ENCODE data around the gene S100A3.
"Not testable (repeated sequence)": the region's sequence is repeated elsewhere in the genome, so short reads cannot be mapped to it uniquely, and the experiment has no call there.

Gene S100A3

GRCh38 chr1:153548722-153549688 lies at the start of gene S100A3:
Gene S100A3, minus strand, starts transcription at chr1:153549258. Its CDS starts 773 bp downstream, at chr1:153548485.
- peak; percentile 93 for DNase-seq

DNA sequence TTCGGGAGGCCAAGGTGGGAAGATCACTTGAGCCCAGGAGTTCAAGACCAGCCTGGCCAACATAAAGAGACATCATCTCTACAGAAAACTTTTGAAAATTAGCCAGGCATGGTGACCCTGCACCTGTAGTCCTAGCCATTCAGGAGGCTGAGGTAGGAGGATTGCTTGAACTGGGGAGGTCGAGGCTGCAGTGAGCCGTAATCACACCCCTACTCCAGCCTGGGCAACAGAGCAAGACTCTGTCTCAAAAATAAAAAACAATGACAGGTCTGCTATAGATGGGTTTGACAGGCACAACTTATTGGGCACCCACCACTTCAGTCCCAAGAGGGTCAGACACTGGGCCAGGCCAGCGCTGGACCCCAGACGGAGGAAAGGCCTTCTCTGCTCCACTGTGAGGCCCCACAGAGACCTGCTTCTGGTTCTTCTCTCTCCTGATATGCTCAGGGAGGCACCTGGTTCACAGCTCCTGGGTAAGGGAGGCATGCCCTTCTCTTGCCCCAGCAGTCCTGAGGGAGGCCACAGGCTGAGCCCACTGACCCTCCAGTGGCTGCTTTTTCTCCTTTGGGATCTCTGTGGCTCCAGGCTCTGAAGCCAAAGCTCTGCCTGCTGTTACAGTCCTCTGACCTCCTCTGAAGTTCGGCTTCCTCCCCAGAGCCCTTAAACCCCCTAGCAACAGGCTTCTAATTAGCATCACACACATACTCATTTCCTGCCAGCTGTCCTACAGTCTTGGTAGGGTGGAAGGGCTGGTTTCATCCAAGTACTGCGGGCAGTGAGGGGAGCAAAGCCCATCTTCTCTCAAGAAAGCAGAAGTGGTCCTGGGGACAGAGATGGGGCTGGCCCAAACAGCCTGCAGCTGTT lies 49.5 kb upstream of the S100A3 start:
- peak; percentile 88 for DNase-seq

DNA sequence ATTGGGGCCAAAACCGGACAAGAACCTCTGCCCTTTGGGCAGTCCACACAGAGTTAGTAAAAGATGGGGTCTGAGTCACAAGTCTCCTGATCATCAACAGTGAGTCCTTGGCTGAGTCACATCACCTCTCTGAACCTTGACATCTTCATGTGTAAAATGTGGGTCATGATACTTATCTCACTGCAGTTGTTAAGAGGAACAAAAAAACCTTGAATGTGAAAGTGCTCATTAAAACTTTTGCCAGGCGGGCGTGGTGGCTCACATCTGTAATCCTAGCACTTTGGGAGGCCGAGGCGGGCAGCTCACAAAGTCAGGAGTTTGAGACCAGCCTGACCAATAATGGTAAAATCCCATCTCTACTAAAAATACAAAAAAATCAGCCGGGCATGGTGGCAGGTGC lies 48.1 kb upstream of the S100A3 start:
- DNase-seq, result peak; percentile 96

- no peak for DNase-seq
Measured at GRCh38 chr1:153592748-153593147, 43.7 kb upstream of the S100A3 start.

DNA sequence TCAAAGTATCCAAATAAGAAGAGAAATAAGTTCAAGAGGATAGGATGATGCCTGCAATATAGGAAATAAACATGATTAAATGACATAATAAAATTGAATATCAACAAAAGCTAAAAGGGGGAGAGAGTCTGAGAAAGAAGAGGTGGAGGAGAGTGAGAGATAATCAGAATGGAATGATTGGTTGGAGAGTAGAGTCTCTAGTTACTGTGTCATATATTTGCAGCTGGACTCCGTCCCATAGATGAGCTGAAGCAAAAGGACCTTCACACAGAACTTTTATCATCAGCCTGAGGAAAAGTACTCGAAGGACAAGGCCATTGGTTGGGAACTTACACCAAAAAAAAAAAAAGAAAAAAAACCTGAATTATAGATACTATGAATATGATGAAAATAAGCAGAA lies 39.4 kb upstream of the S100A3 start:
- no peak for DNase-seq

DNA sequence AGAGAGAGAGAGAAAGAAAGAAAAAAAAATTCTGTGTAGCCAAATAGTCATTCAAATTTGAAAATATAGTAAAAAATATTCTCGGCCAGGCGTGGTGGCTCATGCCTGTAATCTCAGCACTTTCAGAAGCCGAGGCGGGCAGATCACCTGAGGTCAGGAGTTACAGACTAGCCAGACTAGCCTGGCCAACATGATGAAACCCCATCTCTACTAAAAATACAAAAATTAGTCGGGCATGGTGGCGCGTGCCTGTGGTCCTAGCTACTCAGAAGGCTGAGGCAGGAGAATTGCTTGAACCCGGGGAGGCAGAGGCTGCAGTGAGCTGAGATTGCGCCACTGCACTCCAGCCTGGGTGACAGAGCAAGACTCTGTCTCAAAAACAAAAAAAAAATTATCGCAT lies 39.0 kb upstream of the S100A3 start:
- DNase-seq, result not testable (repeated sequence)

DNA sequence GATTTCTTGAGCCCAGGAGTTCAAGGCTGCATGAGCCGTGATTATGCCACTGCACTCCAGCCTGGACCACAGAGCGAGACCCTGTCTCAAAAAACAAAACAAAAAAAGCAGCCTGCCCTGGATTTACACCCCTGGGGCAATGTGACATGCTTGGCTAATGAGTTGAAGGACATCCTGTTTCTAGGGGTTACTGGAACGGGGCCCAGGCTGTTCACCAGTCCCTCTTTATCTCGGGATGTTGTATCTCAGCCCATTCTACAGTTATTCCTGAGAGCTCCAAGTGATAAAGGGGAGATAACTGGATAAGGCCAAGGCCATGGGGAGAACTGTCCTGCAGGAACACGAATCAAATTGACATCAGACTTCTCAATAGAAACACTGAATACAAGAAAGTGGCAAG lies 38.3 kb upstream of the S100A3 start:
- no peak for DNase-seq

- no peak for DNase-seq
Measured at GRCh38 chr1:153586347-153586746, 37.3 kb upstream of the S100A3 start.

- DNase-seq, result no peak
Measured at GRCh38 chr1:153585006-153585405, 35.9 kb upstream of the S100A3 start.

DNA sequence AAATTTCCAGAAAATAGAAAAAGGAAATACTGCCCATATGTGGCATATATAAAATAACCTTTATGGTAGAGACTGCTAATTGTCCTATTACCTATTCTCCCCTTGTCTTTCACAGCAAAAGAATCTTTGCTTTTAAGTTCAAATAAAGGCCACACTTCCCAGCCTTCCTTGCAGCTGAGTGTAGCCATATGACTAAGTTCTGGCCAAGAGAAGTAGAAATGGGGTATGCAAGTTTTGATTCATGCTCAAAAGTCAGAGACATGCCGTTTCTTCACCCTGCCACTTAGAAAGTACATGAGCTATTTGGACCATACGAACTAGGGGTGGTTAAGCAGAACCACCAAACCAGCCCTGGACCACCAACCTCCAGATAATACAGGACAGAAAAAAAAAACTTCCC lies 34.9 kb upstream of the S100A3 start:
- no peak for DNase-seq

- not testable (repeated sequence) for DNase-seq
Measured at GRCh38 chr1:153583514-153583913, 34.5 kb upstream of the S100A3 start.

DNA sequence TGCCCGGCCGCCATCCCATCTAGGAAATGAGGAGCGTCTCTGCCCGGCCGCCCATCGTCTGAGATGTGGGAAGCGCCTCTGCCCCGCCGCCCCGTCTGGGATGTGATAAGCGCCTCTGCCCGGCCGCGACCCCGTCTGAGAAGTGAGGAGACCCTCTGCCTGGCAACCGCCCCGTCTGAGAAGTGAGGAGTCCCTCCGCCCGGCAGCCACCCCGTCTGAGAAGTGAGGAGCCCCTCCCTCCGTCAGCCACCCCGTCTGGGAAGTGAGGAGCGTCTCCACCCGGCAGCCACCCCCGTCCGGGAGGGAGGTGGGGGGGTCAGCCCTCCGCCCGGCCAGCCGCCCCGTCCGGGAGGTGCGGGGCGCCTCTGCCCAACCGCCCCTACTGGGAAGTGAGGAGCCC lies 33.8 kb upstream of the S100A3 start:
- not testable (repeated sequence) for DNase-seq

DNA sequence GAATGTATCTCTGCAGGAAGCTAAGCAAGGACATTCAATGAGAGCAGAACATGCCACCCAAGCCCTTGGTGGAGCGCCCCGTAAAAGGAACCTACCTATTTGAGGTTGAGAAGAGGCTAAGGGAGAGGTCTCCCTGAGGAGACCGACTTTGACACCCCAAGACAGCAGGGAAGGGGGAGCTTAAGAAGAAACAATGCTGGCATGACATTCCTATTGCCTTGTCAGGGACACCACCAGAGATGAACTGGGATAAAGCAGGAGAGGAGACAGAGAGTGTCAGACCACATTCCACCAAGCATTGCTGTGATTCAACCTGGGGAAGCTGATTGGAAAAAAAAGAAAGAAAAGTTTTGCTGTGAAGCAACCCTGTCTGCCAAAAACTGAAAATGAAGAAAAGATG lies 29.9 kb upstream of the S100A3 start:
- no peak for DNase-seq

DNA sequence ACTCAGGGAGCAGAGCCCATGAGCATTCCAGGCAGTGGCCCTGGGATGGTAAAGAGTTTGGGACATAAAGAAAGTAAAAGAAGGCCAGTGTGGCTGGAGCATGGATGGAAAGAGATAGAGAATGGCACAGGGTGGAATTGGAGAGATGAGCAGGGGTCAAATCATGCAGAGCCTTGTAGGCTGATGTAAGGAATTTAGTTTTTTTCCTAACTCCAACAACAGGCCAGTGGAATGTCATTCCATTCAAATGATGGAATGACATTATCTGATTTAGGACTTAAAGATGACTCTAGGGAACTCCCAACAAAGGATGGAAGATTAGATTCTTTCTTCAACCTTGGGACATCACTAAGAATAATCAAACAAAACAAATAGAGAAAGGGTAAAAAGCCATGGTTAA lies 29.4 kb upstream of the S100A3 start:
- peak; percentile 30 for DNase-seq

GRCh38 chr1:153577624-153578051 lies 28.6 kb upstream of the S100A3 start:
- DNase-seq, result no peak

DNA sequence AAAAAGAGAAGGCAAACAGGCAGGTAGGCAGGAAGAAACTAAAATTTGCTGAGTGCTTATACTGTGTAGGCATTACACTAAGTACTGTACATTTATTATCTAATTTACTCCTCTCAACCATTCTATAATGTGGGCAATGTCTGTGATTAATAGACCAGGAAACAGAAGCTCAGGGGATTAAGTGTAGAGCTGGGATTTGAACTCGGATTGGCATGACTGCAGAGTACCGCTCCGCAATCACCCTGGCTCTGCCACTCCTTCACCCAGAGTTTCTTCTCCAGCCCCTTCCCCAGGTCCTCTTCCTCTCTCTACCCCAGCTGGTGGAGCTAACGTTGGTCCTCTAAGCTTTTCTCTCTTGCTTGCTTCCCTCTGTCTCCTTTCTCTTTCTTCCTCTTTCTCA lies 28.1 kb upstream of the S100A3 start:
- no peak for DNase-seq

GRCh38 chr1:153575497-153575896 lies 26.4 kb upstream of the S100A3 start:
- not testable (repeated sequence) for DNase-seq

GRCh38 chr1:153575081-153575491 lies 26.0 kb upstream of the S100A3 start:
- not testable (repeated sequence) for DNase-seq

DNA sequence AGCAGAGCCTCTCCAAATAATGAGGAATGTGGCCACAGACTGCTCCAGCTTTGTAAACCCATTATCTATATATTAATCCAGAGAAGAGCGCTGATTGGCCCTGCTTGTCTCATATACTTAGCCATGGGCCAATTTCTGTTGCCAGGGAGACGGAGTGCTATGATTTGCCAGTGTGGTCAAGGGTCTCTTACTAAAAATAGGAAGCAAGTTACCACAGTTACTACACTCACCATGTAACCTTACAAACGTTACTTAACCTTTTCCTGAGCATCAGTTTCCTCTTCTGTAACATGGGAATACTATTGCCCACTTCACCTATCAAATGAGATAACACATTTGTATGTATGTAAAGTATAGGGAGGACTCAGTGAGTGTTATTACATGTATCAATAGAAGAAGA lies 24.3 kb upstream of the S100A3 start:
- no peak for DNase-seq

DNA sequence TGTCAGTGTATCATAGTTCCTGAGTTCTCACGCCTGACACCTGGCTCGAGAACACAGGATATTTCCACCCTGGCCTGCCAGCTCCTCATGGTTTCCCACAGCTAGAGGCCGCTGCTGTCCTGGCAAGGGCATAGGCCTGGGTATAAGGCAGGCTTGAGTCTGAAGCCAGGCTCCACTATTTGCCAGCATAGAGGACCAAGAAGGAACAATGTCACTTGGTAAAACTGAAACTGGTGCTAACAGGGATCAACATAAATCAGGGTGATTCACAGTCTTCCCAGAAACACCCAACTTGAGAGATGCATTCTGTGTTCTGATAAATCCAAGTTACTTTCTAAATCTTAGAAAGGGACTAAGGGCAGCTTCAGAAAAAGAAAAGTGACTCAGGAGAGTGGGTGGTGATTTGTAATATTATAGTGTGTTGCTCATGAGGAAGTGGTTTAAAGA lies 23.5 kb upstream of the S100A3 start:
- peak; percentile 81 for DNase-seq

DNA sequence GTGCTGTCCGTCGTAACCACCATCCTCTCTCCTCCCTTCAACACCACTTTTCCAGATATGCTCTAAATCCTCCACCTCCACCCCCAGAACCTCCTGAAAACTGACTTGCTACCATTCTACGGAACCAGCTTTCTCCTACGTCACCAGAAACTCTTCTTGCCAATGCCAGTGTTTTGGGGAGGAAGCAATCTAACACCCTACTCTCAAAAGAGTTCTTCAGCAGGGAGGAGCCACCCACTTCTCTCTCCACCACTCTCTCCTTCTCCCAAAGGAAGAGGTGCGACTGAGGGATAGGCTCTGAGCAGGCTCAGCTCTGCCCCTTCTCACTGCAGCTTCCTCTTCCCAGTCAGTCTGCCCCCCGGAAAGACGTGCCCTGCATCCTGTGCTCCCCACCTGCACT lies 22.6 kb upstream of the S100A3 start:
- DNase-seq, result no peak

DNA sequence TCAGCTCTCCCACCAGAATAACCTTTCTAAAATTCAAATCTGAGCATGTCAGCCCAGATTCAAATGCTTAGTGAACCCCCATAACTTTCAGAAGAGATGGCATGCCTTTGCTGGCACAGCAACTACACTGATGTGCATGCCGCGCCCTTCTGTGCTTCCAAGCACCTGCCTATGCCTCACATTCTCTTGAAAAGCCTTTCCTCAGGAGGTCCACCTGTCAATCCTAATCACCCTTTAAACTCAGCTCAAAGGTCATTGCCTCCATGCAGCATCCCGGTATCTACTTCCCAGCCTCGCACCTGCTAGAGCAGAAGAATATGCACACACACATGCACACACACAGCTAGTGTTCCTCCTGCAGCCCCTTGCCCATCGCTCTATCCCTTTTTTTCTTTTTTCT lies 21.8 kb upstream of the S100A3 start:
- DNase-seq, result no peak

DNA sequence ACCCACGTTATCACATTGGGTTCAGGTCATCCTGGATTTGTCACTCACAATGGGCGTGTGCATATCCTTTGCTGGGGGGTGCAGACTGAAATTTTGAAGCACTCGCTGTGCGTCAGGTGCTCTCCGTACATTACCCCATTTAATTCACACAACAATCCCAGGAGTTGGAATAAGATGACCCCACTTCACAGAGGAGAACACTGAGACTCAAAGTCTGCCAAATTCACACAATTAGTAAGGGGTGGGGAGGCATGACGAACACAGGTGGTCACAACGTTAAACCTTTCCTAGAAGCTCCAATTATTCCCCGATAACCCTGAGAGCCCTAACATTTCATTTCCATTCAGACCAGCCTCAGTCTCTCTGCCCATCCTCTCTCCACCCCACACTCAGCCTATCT lies 20.4 kb upstream of the S100A3 start:
- DNase-seq, result no peak

Measured in HCEC 1CT (cell line).